Lower lobe of right lung (tissue), 2 donors: ENCODE data around the gene LHFPL3. TPM values are rescaled to one million over a fixed set of nuclear protein-coding genes. Genes with fewer than 3 reads are reported as not detected.

Source experiments
- ATAC-seq, 2 donors: fragments of 200-7000 bp; cut with Tn5 transposase; one replicate each; pipeline ENCODE4 v1.9.1; 2020 to 2022; ENCODE audit warnings: mild to moderate bottlenecking in 2 of 2, moderate library complexity in 2 of 2
- DNase-seq: peaks from one replicate; pipeline ENCODE4 v3.0.0-alpha.2; 2020
- H3K27ac ChIP-seq: fragments of 200-600 bp; one replicate; pipeline ENCODE4 v1.8.0; 2022
- H3K27me3 ChIP-seq: fragments of 200-600 bp; one replicate; pipeline ENCODE4 v1.8.0; 2022; ENCODE audit warnings: low read depth
- H3K36me3 ChIP-seq: fragments of 200-600 bp; one replicate; pipeline ENCODE4 v1.8.0; 2022; ENCODE audit warnings: mild to moderate bottlenecking
- H3K4me1 ChIP-seq: fragments of 200-600 bp; one replicate; pipeline ENCODE4 v1.8.0; 2022
- H3K4me3 ChIP-seq: fragments of 200-600 bp; one replicate; pipeline ENCODE4 v1.8.0; 2022; ENCODE audit warnings: mild to moderate bottlenecking
- H3K9me3 ChIP-seq: fragments of 200-600 bp; one replicate; pipeline ENCODE4 v1.8.0; 2022
- intact Hi-C: fragments of 100-400 bp; cut with DNase I; formaldehyde crosslinking; loops from one replicate; pipeline ENCODE4 v1.11.0; 2022
- total RNA-seq: library from RNA; stranded (reverse); fragmentation: NEBNext Ultra II Directional; extraction: Animal tissue kit (Norgen Biotek cat#: 25700); gene quantifications from one replicate; pipeline ENCODE4 v1.2.1, GENCODE V29; 2021
- TF ChIP-seq, protein P1 (sequence below): fragments of 200-600 bp; IDR thresholded peaks from one replicate; pipeline ENCODE4 v1.8.0; 2022; ENCODE audit warnings: antibody characterized with exemption, mild to moderate bottlenecking
- donor health status: DM: no; HTN: yes; CAD: no; lungs with severe emphysema.

The LHFPL3 gene
- total RNA-seq, 1 donor from 2014 or later: not detected

DNA sequence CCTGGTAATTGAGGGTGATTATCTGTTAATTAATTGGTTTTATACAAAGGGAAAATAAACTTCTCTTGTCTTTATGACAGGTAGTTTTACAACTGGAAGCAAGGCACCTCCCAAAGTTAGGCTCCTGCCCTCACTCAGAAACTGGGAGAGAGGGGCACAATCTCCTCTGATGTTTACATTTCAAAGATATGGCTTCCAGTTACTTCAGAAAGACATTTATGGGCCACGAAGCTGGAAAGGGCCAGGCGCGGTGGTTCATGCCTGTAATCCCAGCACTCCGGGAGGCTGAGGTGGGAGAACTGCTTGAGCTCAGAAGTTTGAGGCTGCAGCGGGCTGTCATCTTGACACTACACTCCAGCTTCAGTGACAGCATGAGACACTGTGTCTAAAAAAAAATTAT, 570.0 kb downstream of the LHFPL3 start:
- DNase-seq (no peak), ATAC-seq (no peak)
- Histone ChIP-seq H3K27ac (no peak overlapping the region), H3K27me3 (no peaks in the 10 kb centered on the region), H3K4me1 (peaks cover 4% of the 10 kb centered on the region), H3K4me3 (no peak overlapping the region), H3K9me3 (no peaks in the 10 kb centered on the region), H3K36me3 (no peaks in the 10 kb centered on the region)
- intact Hi-C loops: no loop called here
- TF ChIP-seq, protein P1, sequence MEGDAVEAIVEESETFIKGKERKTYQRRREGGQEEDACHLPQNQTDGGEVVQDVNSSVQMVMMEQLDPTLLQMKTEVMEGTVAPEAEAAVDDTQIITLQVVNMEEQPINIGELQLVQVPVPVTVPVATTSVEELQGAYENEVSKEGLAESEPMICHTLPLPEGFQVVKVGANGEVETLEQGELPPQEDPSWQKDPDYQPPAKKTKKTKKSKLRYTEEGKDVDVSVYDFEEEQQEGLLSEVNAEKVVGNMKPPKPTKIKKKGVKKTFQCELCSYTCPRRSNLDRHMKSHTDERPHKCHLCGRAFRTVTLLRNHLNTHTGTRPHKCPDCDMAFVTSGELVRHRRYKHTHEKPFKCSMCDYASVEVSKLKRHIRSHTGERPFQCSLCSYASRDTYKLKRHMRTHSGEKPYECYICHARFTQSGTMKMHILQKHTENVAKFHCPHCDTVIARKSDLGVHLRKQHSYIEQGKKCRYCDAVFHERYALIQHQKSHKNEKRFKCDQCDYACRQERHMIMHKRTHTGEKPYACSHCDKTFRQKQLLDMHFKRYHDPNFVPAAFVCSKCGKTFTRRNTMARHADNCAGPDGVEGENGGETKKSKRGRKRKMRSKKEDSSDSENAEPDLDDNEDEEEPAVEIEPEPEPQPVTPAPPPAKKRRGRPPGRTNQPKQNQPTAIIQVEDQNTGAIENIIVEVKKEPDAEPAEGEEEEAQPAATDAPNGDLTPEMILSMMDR: no peak

DNA sequence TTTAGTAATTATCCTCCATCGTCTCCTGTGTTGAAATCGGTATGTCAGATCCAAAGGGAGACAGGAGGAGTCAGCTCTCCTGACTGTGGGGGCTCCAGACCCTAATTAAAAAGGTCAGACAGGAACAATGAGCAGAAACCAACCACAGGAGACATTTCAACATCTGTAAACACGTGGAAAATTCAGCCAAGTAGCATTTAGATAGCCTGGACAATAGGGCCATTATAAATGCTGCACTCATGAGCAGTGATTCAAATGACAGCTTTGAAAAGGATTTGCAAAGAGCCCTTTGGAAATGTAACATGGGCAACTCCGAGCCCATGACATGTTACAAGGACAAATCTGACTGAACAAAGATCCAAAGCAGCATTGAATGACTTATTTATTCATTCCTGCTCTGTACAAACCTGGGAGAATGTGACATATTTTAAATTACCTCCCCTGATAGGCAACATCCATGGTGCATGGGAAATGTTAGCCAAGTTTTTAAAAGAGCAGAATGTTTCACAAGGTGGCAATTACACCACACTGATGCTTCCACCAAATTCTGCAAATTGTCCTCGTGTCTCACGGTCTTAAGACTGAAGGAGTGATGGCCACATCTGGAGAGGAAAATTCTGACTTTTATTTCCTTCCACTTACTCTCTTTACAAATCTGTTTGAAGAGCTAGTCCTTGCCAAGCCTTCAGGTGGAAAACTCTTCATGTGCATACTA, 572.3 kb downstream of the LHFPL3 start:
- DNase-seq: no peak
- ATAC-seq: no peak

DNA sequence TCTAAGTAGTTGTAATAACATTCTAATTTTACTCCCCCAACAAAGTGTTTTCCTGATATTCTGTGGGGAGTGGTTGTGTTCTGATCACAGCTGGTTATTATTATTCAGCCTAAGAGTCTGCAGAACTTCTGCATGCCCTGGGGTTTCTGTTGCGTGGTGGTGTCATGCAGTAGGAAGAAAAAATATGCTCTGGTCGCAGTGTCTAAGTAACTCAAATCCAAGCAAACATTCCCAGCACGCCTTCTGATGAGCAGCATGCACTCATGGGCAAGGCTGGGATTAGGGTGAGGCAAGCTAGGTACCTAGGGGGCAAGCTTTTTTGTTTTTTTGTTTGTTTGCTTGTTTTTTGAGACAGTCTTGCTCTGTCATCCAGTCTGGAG, 572.8 kb downstream of the LHFPL3 start:
- TF ChIP-seq, protein P1: no peak
- no peak overlapping the region for H3K4me3 ChIP-seq
- H3K9me3 ChIP-seq: no peaks in the 10 kb centered on the region
- DNase-seq (no peak), ATAC-seq (no peak)
- intact Hi-C loops: no loop called here
- H3K36me3 ChIP-seq: no peaks in the 10 kb centered on the region
- H3K4me1 ChIP-seq: no peaks in the 10 kb centered on the region
- H3K27me3 ChIP-seq: no peaks in the 10 kb centered on the region
- no peak overlapping the region for H3K27ac ChIP-seq

More for the DNA sequence above, 572.3 kb downstream of the LHFPL3 start:
- H3K4me1 ChIP-seq: no peaks in the 10 kb centered on the region
- H3K27me3 ChIP-seq: no peaks in the 10 kb centered on the region
- H3K27ac ChIP-seq: no peak overlapping the region
- H3K36me3 ChIP-seq: no peaks in the 10 kb centered on the region
- TF ChIP-seq, protein P1: no peak
- H3K9me3 ChIP-seq: no peaks in the 10 kb centered on the region
- H3K4me3 ChIP-seq: no peak overlapping the region
- intact Hi-C loops: no loop called here

DNA sequence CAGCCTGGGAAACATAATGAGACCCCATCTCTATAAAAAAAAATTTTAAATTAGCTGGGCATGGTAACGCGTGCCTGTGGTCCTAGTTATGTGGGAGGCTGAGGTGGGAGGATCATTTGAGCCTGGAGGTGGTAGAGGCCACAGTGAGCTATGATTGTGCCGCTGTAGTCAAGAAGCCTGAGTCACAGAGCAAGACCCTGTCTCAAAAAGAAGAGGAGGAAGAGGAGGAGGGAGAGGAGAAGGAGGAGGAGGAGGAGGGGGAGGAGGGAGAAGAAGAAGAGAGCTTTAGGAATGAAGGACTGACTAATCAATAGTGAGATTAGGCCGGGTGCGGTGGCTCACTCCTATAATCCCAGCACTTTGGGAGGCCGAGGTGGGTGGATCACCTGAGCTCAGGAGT, 573.8 kb downstream of the LHFPL3 start:
- no peak overlapping the region for H3K27ac ChIP-seq
- no peaks in the 10 kb centered on the region for H3K27me3 ChIP-seq
- TF ChIP-seq, protein P1: no peak
- no peaks in the 10 kb centered on the region for H3K36me3 ChIP-seq
- H3K4me3 ChIP-seq: no peak overlapping the region
- no peak for ATAC-seq
- intact Hi-C loops: no loop called here
- no peaks in the 10 kb centered on the region for H3K4me1 ChIP-seq
- no peak for DNase-seq
- no peaks in the 10 kb centered on the region for H3K9me3 ChIP-seq

DNA sequence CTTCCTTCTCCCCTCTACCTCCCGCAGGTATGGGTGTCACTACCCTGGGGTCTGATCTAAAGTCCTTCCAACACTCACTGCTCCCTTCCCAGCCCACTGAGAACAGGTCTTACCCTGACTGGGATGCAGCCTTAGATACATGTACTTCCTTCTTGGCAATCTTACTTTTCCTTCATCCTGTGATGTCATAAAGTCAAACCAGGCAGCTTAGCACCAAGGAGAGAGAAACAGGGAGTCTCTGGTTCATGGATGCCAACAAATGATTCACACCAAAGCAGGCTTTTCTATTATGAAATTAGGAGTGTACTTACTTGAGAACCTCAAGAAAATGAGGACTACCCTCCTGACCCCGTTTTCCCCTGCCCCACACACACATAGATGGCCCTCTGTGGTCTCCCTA, 574.6 kb downstream of the LHFPL3 start:
- no peaks in the 10 kb centered on the region for H3K9me3 ChIP-seq
- no peak for DNase-seq
- no peaks in the 10 kb centered on the region for H3K27me3 ChIP-seq
- H3K27ac ChIP-seq: no peak overlapping the region
- TF ChIP-seq, protein P1: no peak
- intact Hi-C loops: no loop called here
- H3K4me1 ChIP-seq: no peaks in the 10 kb centered on the region
- H3K36me3 ChIP-seq: no peaks in the 10 kb centered on the region
- no peak for ATAC-seq
- no peak overlapping the region for H3K4me3 ChIP-seq
